ENCODE results near the gene C10orf90. TPM values are rescaled to one million over a fixed set of nuclear protein-coding genes. Genes with fewer than 3 reads are reported as not detected.

The C10orf90 gene
- total and polyA plus RNA-seq, 2 of the 8 experiments (the other 6 are each of a cell fraction or from before 2014, with no cell fraction given): 0.21 TPM; not detected in 1

- Histone ChIP-seq H3K23ac (ENCODE audit: insufficient read length) (no peak overlapping the region), H3K79me1 (ENCODE audit: low read depth, low read length) (no peaks in the 10 kb centered on the region), H3K4ac (replicated peaks; ENCODE audit: insufficient read length, low read depth, low read length) (no peak overlapping the region), H2BK20ac (ENCODE audit: low read length) (no peak overlapping the region), H2BK120ac (replicated peaks; ENCODE audit: low read depth, low read length) (no peak overlapping the region), H3K4me2 (ENCODE audit: insufficient read depth in 1 of 2, low read depth in 2 of 2, low read length in 2 of 2) (0 out of 4 replicates have a peak overlapping the region, but pooled peaks have one; percentile 5 to 44), H3K14ac (ENCODE audit: insufficient read length) (no peak overlapping the region), H3K9ac (replicated peaks in 1 of 4; ENCODE audit: extremely low read depth in 1 of 4, low read depth in 3 of 4, low read length in 3 of 4) (no peak overlapping the region), H4K20me1 (replicated peaks in 1 of 2; ENCODE audit: control insufficient read depth in 1 of 2, insufficient read depth in 2 of 2, low read length in 2 of 2) (no peaks in the 10 kb centered on the region), H4K8ac (ENCODE audit: extremely low read depth, insufficient read depth, low read length) (no peak overlapping the region), H2BK5ac (ENCODE audit: low read depth, low read length) (no peak overlapping the region; the same call in 1 of the 2 replicates), H2AK5ac (ENCODE audit: low read depth, low read length) (no peak overlapping the region), H2AFZ (ENCODE audit: low read length) (no peak overlapping the region), H3K18ac (ENCODE audit: extremely low read depth, low read length) (no peak overlapping the region), H3K27ac (ENCODE audit: low read depth, low read length) (no peak overlapping the region), H4K5ac (ENCODE audit: insufficient read length, low read depth, low read length) (no peak overlapping the region), H3K27me3 (replicated peaks in 1 of 4; ENCODE audit: control insufficient read depth in 3 of 4, extremely low read depth in 1 of 4, insufficient read depth in 3 of 4, low read length in 3 of 4) (no peaks in the 10 kb centered on the region), H2BK12ac (ENCODE audit: low read depth, low read length) (peak overlapping the region; percentile 62; the same call in 1 of the 2 replicates), H3K56ac (replicated peaks; ENCODE audit: insufficient read length, low read depth, low read length) (no peak overlapping the region), H3K9me3 (ENCODE audit: insufficient read depth in 2 of 2, low read depth in 1 of 2, low read length in 1 of 2) (peaks cover 4 to 10% of the 10 kb centered on the region in 2 experiments; a peak in 2 of 4 replicates), H3K79me2 (ENCODE audit: control insufficient read depth in 1 of 2, insufficient read depth in 2 of 2, low read length in 2 of 2) (no peaks in the 10 kb centered on the region), H3K4me1 (replicated peaks in 1 of 4; ENCODE audit: control insufficient read depth in 3 of 4, insufficient read depth in 4 of 4, low read length in 3 of 4) (peaks cover 0 to 17% (median 9%) of the 10 kb centered on the region in 4 experiments; a peak in 6 of 7 replicates), H3K4me3 (ENCODE audit: extremely low read depth in 1 of 4, insufficient read depth in 2 of 4, low read depth in 3 of 4, low read length in 4 of 4) (no peak overlapping the region), H2BK15ac (ENCODE audit: low read length) (peak overlapping the region; percentile 20; the same call in 1 of the 2 replicates), H3K36me3 (ENCODE audit: control insufficient read depth in 2 of 4, insufficient read depth in 4 of 4, low read length in 3 of 4) (no peaks in the 10 kb centered on the region; a peak in 1 of 8 replicates), H4K91ac (replicated peaks; ENCODE audit: insufficient read length, low read length) (no peak overlapping the region), H3K23me2 (ENCODE audit: low read depth, low read length) (no peaks in the 10 kb centered on the region; the same call in 1 of the 2 replicates)
- ChIA-PET POLR2A (ENCODE audit: partially characterized antibody) (no interaction called here), CTCF (ENCODE audit: partially characterized antibody) (interaction anchor here (0.9 to 1.6 kb wide), 3 partner anchors 19 to 58 kb away, joined by 3 to 4 read pairs (median 4); no protein-coding TSS in a partner anchor)
- WGBS, 2 experiments (ENCODE audit: extremely low coverage in 1 of 2, insufficient coverage in 1 of 2, insufficient read length in 1 of 2, insufficient replicate concordance in 2 of 2, low coverage in 1 of 2, low lambda C conversion rate in 2 of 2, missing lambda C conversion rate in 1 of 2): 72% methylated on average over 13 of the region's 13 CpGs; no CpG with 5 or more reads in 1 of the 2 experiments
- FAIRE-seq (no peak), DNase-seq (ENCODE audit: low read depth in 1 of 2, low spot score in 2 of 2) (no peak)
- TF ChIP-seq USF2 (IDR thresholded peaks at IDR 0.05; ENCODE audit: low read length) (no peak), JUN (IDR thresholded peaks at IDR 0.05; ENCODE audit: low read depth, low read length) (no peak), E2F6 (IDR thresholded peaks at IDR 0.05) (no peak), SIN3A (conservative IDR thresholded peaks at IDR 0.05 in 1 of 2, IDR thresholded peaks at IDR 0.05 in 1 of 2; ENCODE audit: low read depth in 1 of 2, low read length in 2 of 2) (no peak), SAP30 (IDR thresholded peaks at IDR 0.05; ENCODE audit: insufficient read depth, insufficient replicate concordance, low read length) (no peak), FOSL1 (IDR thresholded peaks at IDR 0.05; ENCODE audit: insufficient read depth, low read depth, low read length) (no peak), JUND (IDR thresholded peaks at IDR 0.05; ENCODE audit: low read length) (no peak), EZH2 (IDR thresholded peaks at IDR 0.05; ENCODE audit: low read depth, low read length, severe bottlenecking) (no peak), SP1 (IDR thresholded peaks at IDR 0.05; ENCODE audit: low read depth, low read length) (no peak), KDM5A (IDR thresholded peaks at IDR 0.05; ENCODE audit: low read length) (no peak)
Measured at GRCh38 chr10:126561921-126562680, 108.4 kb downstream of the C10orf90 start.

Measured in H1 (cell line).